Liver (tissue), 3 donors: ENCODE data around the gene SPTBN5.

Experiments used
- EGR1 ChIP-seq, 2 donors: IDR thresholded peaks; 2 replicates each; pipeline ENCODE4 v1.6.1; 2016 to 2018; ENCODE audit warnings: antibody characterized with exemption in 2 of 2, low read depth in 2 of 2
- FOXA1 ChIP-seq: IDR thresholded peaks from 2 replicates; pipeline ENCODE4 v1.6.1; 2016; ENCODE audit warnings: antibody characterized with exemption
- FOXA2 ChIP-seq: IDR thresholded peaks from 2 replicates; pipeline ENCODE4 v1.6.1; 2016; ENCODE audit warnings: antibody characterized with exemption
- JUND ChIP-seq, 2 donors: IDR thresholded peaks; 2 replicates each; pipeline ENCODE4 v1.6.1; 2016; ENCODE audit warnings: antibody characterized with exemption in 2 of 2
- RAD21 ChIP-seq, 2 donors: IDR thresholded peaks; 2 replicates each; pipeline ENCODE4 v1.6.1; 2016; ENCODE audit warnings: antibody characterized with exemption in 2 of 2, mild to moderate bottlenecking in 2 of 2
- RXRA ChIP-seq, 2 donors: IDR thresholded peaks; 2 replicates each; pipeline ENCODE4 v1.6.1; 2017 to 2018; ENCODE audit warnings: antibody characterized with exemption in 2 of 2, mild to moderate bottlenecking in 1 of 2
- TAF1 ChIP-seq: conservative IDR thresholded peaks from 2 replicates; pipeline ENCODE4 v1.6.1; 2016; ENCODE audit warnings: antibody characterized with exemption, mild to moderate bottlenecking
- YY1 ChIP-seq: IDR thresholded peaks from 2 replicates; pipeline ENCODE4 v1.6.1; 2016; ENCODE audit warnings: antibody characterized with exemption, mild to moderate bottlenecking
- TF ChIP-seq, protein P1 (sequence below): fragments of 150-350 bp; IDR thresholded peaks from 2 replicates; pipeline ENCODE4 v1.5.1; 2017; ENCODE audit warnings: improper control_type of control experiment, low read depth, low read length; ENCODE audit not compliant: missing input control
- TF ChIP-seq, protein P2 (sequence below): IDR thresholded peaks from 2 replicates; pipeline ENCODE4 v1.6.1; 2016; ENCODE audit warnings: antibody characterized with exemption
- TF ChIP-seq, protein P3 (sequence below): IDR thresholded peaks from 2 replicates; pipeline ENCODE4 v1.6.1; 2016; ENCODE audit warnings: antibody characterized with exemption
- TF ChIP-seq, protein P4 (sequence below): IDR thresholded peaks from 2 replicates; pipeline ENCODE4 v1.6.1; 2016; ENCODE audit warnings: antibody characterized with exemption
- donor health status: healthy.
- donor health status: healthy.

DNA sequence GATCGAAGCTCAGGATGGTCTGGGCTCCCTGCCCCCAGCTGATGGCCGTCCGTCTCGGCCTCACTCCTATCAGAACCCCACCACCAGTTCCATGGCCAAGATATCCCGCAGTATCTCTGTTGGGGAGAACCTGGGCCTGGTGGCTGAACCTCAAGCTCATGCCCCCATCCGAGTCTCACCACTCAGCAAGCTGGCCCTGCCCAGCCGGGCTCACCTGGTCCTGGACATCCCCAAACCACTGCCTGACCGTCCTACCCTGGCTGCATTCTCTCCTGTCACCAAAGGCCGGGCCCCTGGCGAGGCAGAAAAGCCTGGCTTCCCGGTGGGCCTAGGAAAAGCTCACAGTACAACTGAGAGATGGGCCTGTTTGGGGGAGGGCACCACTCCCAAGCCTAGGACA is 70.4 kb downstream of the SPTBN5 start:
- TF ChIP-seq, protein P1, sequence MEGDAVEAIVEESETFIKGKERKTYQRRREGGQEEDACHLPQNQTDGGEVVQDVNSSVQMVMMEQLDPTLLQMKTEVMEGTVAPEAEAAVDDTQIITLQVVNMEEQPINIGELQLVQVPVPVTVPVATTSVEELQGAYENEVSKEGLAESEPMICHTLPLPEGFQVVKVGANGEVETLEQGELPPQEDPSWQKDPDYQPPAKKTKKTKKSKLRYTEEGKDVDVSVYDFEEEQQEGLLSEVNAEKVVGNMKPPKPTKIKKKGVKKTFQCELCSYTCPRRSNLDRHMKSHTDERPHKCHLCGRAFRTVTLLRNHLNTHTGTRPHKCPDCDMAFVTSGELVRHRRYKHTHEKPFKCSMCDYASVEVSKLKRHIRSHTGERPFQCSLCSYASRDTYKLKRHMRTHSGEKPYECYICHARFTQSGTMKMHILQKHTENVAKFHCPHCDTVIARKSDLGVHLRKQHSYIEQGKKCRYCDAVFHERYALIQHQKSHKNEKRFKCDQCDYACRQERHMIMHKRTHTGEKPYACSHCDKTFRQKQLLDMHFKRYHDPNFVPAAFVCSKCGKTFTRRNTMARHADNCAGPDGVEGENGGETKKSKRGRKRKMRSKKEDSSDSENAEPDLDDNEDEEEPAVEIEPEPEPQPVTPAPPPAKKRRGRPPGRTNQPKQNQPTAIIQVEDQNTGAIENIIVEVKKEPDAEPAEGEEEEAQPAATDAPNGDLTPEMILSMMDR, result no peak
- TF ChIP-seq, protein P2, sequence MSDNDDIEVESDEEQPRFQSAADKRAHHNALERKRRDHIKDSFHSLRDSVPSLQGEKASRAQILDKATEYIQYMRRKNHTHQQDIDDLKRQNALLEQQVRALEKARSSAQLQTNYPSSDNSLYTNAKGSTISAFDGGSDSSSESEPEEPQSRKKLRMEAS, result no peak
- TF ChIP-seq TAF1 (no peak), EGR1 (IDR thresholded peaks at IDR 0.05; ENCODE audit: low read depth in 2 of 2) (no peak), RAD21 (IDR thresholded peaks at IDR 0.05) (no peak), JUND (IDR thresholded peaks at IDR 0.05) (no peak), FOXA2 (no peak), YY1 (no peak), RXRA (IDR thresholded peaks at IDR 0.05) (no peak), FOXA1 (no peak)
- TF ChIP-seq, protein P3, sequence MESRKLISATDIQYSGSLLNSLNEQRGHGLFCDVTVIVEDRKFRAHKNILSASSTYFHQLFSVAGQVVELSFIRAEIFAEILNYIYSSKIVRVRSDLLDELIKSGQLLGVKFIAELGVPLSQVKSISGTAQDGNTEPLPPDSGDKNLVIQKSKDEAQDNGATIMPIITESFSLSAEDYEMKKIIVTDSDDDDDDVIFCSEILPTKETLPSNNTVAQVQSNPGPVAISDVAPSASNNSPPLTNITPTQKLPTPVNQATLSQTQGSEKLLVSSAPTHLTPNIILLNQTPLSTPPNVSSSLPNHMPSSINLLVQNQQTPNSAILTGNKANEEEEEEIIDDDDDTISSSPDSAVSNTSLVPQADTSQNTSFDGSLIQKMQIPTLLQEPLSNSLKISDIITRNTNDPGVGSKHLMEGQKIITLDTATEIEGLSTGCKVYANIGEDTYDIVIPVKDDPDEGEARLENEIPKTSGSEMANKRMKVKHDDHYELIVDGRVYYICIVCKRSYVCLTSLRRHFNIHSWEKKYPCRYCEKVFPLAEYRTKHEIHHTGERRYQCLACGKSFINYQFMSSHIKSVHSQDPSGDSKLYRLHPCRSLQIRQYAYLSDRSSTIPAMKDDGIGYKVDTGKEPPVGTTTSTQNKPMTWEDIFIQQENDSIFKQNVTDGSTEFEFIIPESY, result no peak
- TF ChIP-seq, protein P4, sequence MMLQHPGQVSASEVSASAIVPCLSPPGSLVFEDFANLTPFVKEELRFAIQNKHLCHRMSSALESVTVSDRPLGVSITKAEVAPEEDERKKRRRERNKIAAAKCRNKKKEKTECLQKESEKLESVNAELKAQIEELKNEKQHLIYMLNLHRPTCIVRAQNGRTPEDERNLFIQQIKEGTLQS, result no peak
